MM.1S (cell line): ENCODE measurements around the gene TAF1A.

Source experiments
- DNase-seq: peaks from one replicate; pipeline ENCODE4 v3.0.0-alpha.2; 2015
- H2AFZ ChIP-seq: fragments of 300-600 bp; sonication (generic); 2 replicates; pipeline ENCODE4 v1.6.0; 2016; ENCODE audit warnings: antibody characterized with exemption, low read length
- H3F3A ChIP-seq: fragments of 300-600 bp; sonication (generic); 2 replicates; pipeline ENCODE4 v1.6.1; 2016; ENCODE audit warnings: mild to moderate bottlenecking, antibody characterized with exemption, low read length, moderate library complexity, mixed read lengths; ENCODE audit not compliant: insufficient read depth
- H3K27ac ChIP-seq: fragments of 300-600 bp; sonication (generic); 2 replicates; pipeline ENCODE4 v1.5.1; 2016; ENCODE audit warnings: mild to moderate bottlenecking, low read length
- H3K27me3 ChIP-seq: fragments of 300-600 bp; sonication (generic); replicated peaks from 2 replicates; pipeline ENCODE4 v1.6.0; 2016; ENCODE audit warnings: low read length; ENCODE audit not compliant: insufficient read depth
- H3K36me3 ChIP-seq: fragments of 300-600 bp; sonication (generic); replicated peaks from 2 replicates; pipeline ENCODE4 v1.6.1; 2016; ENCODE audit warnings: mild to moderate bottlenecking, low read length, mixed read lengths; ENCODE audit not compliant: insufficient read depth
- H3K4me1 ChIP-seq: fragments of 300-600 bp; sonication (generic); 2 replicates; pipeline ENCODE4 v1.6.1; 2016; ENCODE audit warnings: low read length, mixed read lengths
- H3K4me2 ChIP-seq: fragments of 300-600 bp; sonication (generic); 2 replicates; pipeline ENCODE4 v1.6.0; 2016; ENCODE audit warnings: low read depth, low read length
- H3K4me3 ChIP-seq: fragments of 300-600 bp; sonication (generic); 2 replicates; pipeline ENCODE4 v1.5.1; 2016; ENCODE audit warnings: low read length, mixed read lengths
- H3K79me2 ChIP-seq: fragments of 300-600 bp; sonication (generic); 2 replicates; pipeline ENCODE4 v1.6.1; 2016; ENCODE audit warnings: mixed run types, low read length, mixed read lengths
- H3K9ac ChIP-seq: fragments of 300-600 bp; sonication (generic); 2 replicates; pipeline ENCODE4 v1.6.1; 2016; ENCODE audit warnings: low read length, mixed read lengths
- H3K9me2 ChIP-seq: fragments of 300-600 bp; sonication (generic); replicated peaks from 2 replicates; pipeline ENCODE4 v1.6.1; 2016; ENCODE audit warnings: mild to moderate bottlenecking, low read length, mixed read lengths; ENCODE audit not compliant: insufficient read depth
- H3K9me3 ChIP-seq: fragments of 300-600 bp; sonication (generic); replicated peaks from 2 replicates; pipeline ENCODE4 v1.6.1; 2016; ENCODE audit warnings: mild to moderate bottlenecking, low read length, mixed read lengths; ENCODE audit not compliant: insufficient read depth
- H4K20me1 ChIP-seq: fragments of 300-600 bp; sonication (generic); 2 replicates; pipeline ENCODE4 v1.6.1; 2016; ENCODE audit warnings: mild to moderate bottlenecking, low read length, moderate library complexity, mixed read lengths; ENCODE audit not compliant: insufficient read depth
- CTCF ChIP-seq: fragments of 300-600 bp; sonication (generic); IDR thresholded peaks from 2 replicates; pipeline ENCODE4 v1.5.1; 2016; ENCODE audit warnings: antibody characterized with exemption, low read length, mixed read lengths
- EZH2 ChIP-seq: fragments of 300-600 bp; sonication (generic); optimal IDR thresholded peaks from 2 replicates; pipeline ENCODE3; 2017; ENCODE audit warnings: low read depth, mild to moderate bottlenecking, antibody characterized with exemption, low read length, mixed read lengths
- EZH2phosphoT487 ChIP-seq: fragments of 300-600 bp; sonication (generic); IDR thresholded peaks from 2 replicates; pipeline ENCODE4 v1.6.1; 2018; ENCODE audit warnings: antibody characterized with exemption, low read length

The TAF1A gene

GRCh38 chr1:222529916-222530315, 59.8 kb downstream of the TAF1A start:
- H3K27ac ChIP-seq, result no peak overlapping the region
- H3K9ac ChIP-seq, result no peak overlapping the region
- H2AFZ ChIP-seq, result no peak overlapping the region
- no peaks in the 10 kb centered on the region for H3K9me2 ChIP-seq
- DNase-seq, result no peak
- TF ChIP-seq EZH2 (no peak), CTCF (no peak), EZH2phosphoT487 (no peak)
- H3K4me2 ChIP-seq, result no peak overlapping the region
- no peaks in the 10 kb centered on the region for H3K27me3 ChIP-seq
- no peaks in the 10 kb centered on the region for H3K36me3 ChIP-seq
- no peaks in the 10 kb centered on the region for H3K4me1 ChIP-seq
- H4K20me1 ChIP-seq, result no peaks in the 10 kb centered on the region
- H3K4me3 ChIP-seq, result no peak overlapping the region
- no peaks in the 10 kb centered on the region for H3K9me3 ChIP-seq
- no peaks in the 10 kb centered on the region for H3F3A ChIP-seq
- H3K79me2 ChIP-seq, result no peaks in the 10 kb centered on the region

- Histone ChIP-seq H3K9ac (no peak overlapping the region), H3K4me3 (no peak overlapping the region), H3K79me2 (no peaks in the 10 kb centered on the region), H3F3A (no peaks in the 10 kb centered on the region), H2AFZ (no peak overlapping the region), H3K4me2 (no peak overlapping the region), H3K9me3 (no peaks in the 10 kb centered on the region), H3K9me2 (no peaks in the 10 kb centered on the region), H3K27me3 (no peaks in the 10 kb centered on the region), H3K4me1 (no peaks in the 10 kb centered on the region), H3K36me3 (no peaks in the 10 kb centered on the region), H3K27ac (no peak overlapping the region), H4K20me1 (no peaks in the 10 kb centered on the region)
- no peak for TF ChIP-seq CTCF
- no peak for TF ChIP-seq EZH2phosphoT487
- no peak for TF ChIP-seq EZH2
- DNase-seq, result no peak
Measured at GRCh38 chr1:222529181-222529580, 60.6 kb downstream of the TAF1A start.

- DNase-seq, result no peak
- TF ChIP-seq EZH2 (no peak), CTCF (no peak), EZH2phosphoT487 (no peak)
- no peaks in the 10 kb centered on the region for H3K9me3 ChIP-seq
Measured at GRCh38 chr1:222525951-222526350, 63.8 kb downstream of the TAF1A start.

More at GRCh38 chr1:222525951-222526350, 63.8 kb downstream of the TAF1A start:
- no peaks in the 10 kb centered on the region for H4K20me1 ChIP-seq
- H3K9me2 ChIP-seq, result no peaks in the 10 kb centered on the region
- no peak overlapping the region for H2AFZ ChIP-seq
- H3K79me2 ChIP-seq, result no peaks in the 10 kb centered on the region
- H3F3A ChIP-seq, result no peaks in the 10 kb centered on the region
- H3K36me3 ChIP-seq, result no peaks in the 10 kb centered on the region
- no peak overlapping the region for H3K4me3 ChIP-seq
- no peaks in the 10 kb centered on the region for H3K27me3 ChIP-seq
- no peak overlapping the region for H3K4me2 ChIP-seq
- no peak overlapping the region for H3K9ac ChIP-seq
- no peaks in the 10 kb centered on the region for H3K4me1 ChIP-seq
- H3K27ac ChIP-seq, result no peak overlapping the region
